Prostate gland (tissue), 2 donors: Measurements from ENCODE around the gene CELA2B. TPM values are rescaled to one million over a fixed set of nuclear protein-coding genes. Genes with fewer than 3 reads are reported as not detected.
"Not testable (repeated sequence)": the region's sequence is repeated elsewhere in the genome, so short reads cannot be mapped to it uniquely, and the experiment has no call there.

Source experiments
- DNase-seq: peaks from one replicate; pipeline ENCODE4 v3.0.0-alpha.2; 2019; ENCODE audit warnings: low spot score
- H3K27ac ChIP-seq, 2 donors: fragments of 200-600 bp; sonication (generic); 2 replicates each; pipeline ENCODE4 v1.5.1; 2017 to 2019
- H3K27me3 ChIP-seq: fragments of 200-600 bp; sonication (generic); replicated peaks from 2 replicates; pipeline ENCODE4 v1.5.1; 2019; ENCODE audit not compliant: insufficient read depth
- H3K36me3 ChIP-seq, 2 donors: fragments of 200-600 bp; sonication (generic); 1 replicate in 1 of 2; 2 replicates in 1 of 2; pipeline versions ENCODE4 v1.5.1 to v1.8.1; 2017 to 2019
- H3K4me1 ChIP-seq: fragments of 200-600 bp; sonication (generic); replicated peaks from 2 replicates; pipeline ENCODE4 v1.5.1; 2019
- H3K4me3 ChIP-seq, 2 donors: fragments of 200-600 bp; sonication (generic); 2 replicates each; pipeline ENCODE4 v1.5.1; 2017 to 2019
- H3K9me3 ChIP-seq: fragments of 200-600 bp; sonication (generic); 2 replicates; pipeline ENCODE4 v1.5.1; 2017
- POLR2A ChIP-seq: fragments of 450-650 bp; IDR thresholded peaks from one replicate; pipeline ENCODE4 v1.6.1; 2016; ENCODE audit warnings: antibody characterized with exemption, mild to moderate bottlenecking
- POLR2AphosphoS5 ChIP-seq: sonication (generic); formaldehyde crosslinking; IDR thresholded peaks from one replicate; pipeline ENCODE4 v1.6.1; 2017; ENCODE audit warnings: antibody characterized with exemption
- WGBS: methylation state at CpG from one replicate; pipeline ENCODE4 v1.1.5; 2018; 5-methylcytosine and 5-hydroxymethylcytosine counted together
- intact Hi-C: fragments of 100-400 bp; cut with DNase I; formaldehyde crosslinking; loops from one replicate; pipeline ENCODE4 v1.14.2; 2022
- total RNA-seq, 2 donors: library from RNA; depleted of rRNA; stranded (reverse); fragments of >200 nt; gene quantifications; one replicate each; pipeline ENCODE4 v1.1.0, GENCODE V29; 2016
- TF ChIP-seq, protein P1 (sequence below), 4 experiments: fragments of 200-600 bp in 2 of 4; fragments of 450-650 bp in 2 of 4; sonication (generic) in 2 of 4; IDR thresholded peaks; 1 replicate in 3 of 4; 2 replicates in 1 of 4; pipeline ENCODE4 v1.5.1; 2016 to 2019; ENCODE audit warnings: antibody characterized with exemption in 4 of 4, mild to moderate bottlenecking in 2 of 4, moderate library complexity in 2 of 4

The CELA2B gene
- total RNA-seq, 2 donors from 2014 or later, result 1.1 TPM; not detected in 1

DNA sequence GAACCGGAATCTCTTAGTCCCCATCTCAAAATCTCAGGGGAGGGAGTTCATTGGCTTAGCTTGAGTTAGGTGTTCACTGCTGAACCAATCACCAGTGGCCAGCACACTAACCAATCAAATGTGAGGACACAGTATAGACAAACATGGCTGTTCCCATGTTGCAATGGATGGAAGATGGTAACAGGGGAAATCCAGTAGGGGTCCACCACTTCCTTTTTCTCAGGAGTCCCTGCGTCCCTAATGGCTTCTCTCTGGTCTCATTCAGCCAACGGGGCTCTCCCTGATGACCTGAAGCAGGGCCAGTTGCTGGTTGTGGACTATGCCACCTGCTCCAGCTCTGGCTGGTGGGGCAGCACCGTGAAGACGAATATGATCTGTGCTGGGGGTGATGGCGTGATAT, 9.7 kb downstream of the CELA2B start:
- TF ChIP-seq POLR2AphosphoS5 (no peak), POLR2A (no peak)
- TF ChIP-seq, protein P1, sequence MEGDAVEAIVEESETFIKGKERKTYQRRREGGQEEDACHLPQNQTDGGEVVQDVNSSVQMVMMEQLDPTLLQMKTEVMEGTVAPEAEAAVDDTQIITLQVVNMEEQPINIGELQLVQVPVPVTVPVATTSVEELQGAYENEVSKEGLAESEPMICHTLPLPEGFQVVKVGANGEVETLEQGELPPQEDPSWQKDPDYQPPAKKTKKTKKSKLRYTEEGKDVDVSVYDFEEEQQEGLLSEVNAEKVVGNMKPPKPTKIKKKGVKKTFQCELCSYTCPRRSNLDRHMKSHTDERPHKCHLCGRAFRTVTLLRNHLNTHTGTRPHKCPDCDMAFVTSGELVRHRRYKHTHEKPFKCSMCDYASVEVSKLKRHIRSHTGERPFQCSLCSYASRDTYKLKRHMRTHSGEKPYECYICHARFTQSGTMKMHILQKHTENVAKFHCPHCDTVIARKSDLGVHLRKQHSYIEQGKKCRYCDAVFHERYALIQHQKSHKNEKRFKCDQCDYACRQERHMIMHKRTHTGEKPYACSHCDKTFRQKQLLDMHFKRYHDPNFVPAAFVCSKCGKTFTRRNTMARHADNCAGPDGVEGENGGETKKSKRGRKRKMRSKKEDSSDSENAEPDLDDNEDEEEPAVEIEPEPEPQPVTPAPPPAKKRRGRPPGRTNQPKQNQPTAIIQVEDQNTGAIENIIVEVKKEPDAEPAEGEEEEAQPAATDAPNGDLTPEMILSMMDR (IDR thresholded peaks at IDR 0.05), result no peak
- Histone ChIP-seq H3K9me3 (no peaks in the 10 kb centered on the region), H3K4me3 (no peak overlapping the region), H3K4me1 (no peaks in the 10 kb centered on the region), H3K36me3 (no peaks in the 10 kb centered on the region), H3K27ac (no peak overlapping the region), H3K27me3 (no peaks in the 10 kb centered on the region)
- DNase-seq, result no peak
- intact Hi-C loops, result no loop called here
- 95% methylated on average over 6 of the region's 6 CpGs for WGBS

DNA sequence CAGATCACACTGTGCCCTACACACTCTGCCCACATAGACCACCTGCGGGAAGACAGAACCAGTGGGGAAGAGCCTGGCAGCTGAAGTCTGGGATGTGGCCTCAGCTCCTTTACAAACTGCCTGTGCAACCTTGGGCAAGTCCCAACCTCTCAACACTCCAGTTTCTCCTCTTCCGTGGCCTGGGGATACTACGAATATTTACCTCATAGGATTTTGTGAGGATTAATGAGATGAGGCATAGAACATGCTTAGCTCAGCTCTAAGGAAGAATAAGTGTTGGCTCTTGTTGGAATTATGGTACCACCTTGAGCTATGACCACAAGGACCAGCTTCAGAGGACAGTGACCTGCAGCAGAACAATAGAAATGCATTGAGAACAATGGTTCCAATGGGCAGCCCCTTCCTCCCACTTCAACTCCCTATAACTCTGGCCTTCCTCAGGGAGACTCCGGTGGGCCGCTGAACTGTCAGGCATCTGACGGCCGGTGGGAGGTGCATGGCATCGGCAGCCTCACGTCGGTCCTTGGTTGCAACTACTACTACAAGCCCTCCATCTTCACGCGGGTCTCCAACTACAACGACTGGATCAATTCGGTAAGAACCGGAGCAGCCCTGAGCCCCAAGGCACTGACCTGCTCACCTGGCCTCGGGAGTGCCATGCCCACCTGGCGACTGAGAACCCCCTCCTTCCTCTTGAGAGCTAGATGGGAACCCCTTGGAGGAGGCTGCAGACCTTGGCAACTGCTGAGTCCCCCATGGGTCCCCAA, 11.1 kb downstream of the CELA2B start:
- WGBS, result 90% methylated on average over 17 of the region's 17 CpGs
- H3K9me3 ChIP-seq, H3K4me3 ChIP-seq, H3K36me3 ChIP-seq, H3K4me1 ChIP-seq, H3K27me3 ChIP-seq, DNase-seq, H3K27ac ChIP-seq, intact Hi-C loops: not testable (repeated sequence)

DNA sequence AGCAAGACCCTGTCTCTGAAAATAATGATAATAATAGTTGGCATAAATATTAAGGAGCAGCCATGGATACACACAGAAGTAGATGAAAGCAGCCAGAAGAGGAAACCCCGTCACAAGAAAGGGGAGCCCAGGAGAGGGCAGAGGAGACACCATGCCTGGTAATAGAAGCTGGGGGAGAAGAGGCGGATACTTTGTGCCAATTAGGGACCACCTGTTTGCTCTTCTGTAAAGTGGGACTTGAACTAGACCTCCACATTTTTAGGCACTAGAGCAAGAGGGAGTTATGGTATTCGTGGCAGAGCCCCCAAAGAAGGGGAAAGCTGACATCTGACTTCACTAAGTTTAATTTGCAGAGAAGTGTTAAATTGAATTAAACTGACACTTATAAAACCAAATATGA, 12.5 kb downstream of the CELA2B start:
- intact Hi-C loops, result no loop called here

GRCh38 chr1:15489052-15489736, 13.3 kb downstream of the CELA2B start:
- Histone ChIP-seq H3K27me3 (no peaks in the 10 kb centered on the region), H3K9me3 (no peaks in the 10 kb centered on the region), H3K4me3 (no peak overlapping the region), H3K27ac (no peak overlapping the region), H3K4me1 (no peaks in the 10 kb centered on the region), H3K36me3 (no peaks in the 10 kb centered on the region)
- TF ChIP-seq POLR2A (no peak), POLR2AphosphoS5 (no peak)
- TF ChIP-seq, protein P1 (IDR thresholded peaks at IDR 0.05), result no peak
- 73% methylated on average over 12 of the region's 13 CpGs for WGBS
- no peak for DNase-seq
- intact Hi-C loops, result no loop called here

More for the DNA sequence above, 12.5 kb downstream of the CELA2B start:
- Histone ChIP-seq H3K4me3 (no peak overlapping the region), H3K4me1 (no peaks in the 10 kb centered on the region), H3K36me3 (no peaks in the 10 kb centered on the region), H3K9me3 (no peaks in the 10 kb centered on the region), H3K27me3 (no peaks in the 10 kb centered on the region), H3K27ac (no peak overlapping the region)
- no peak for TF ChIP-seq POLR2AphosphoS5
- TF ChIP-seq, protein P1 (IDR thresholded peaks at IDR 0.05), result no peak
- TF ChIP-seq POLR2A, result no peak
- DNase-seq, result no peak
- WGBS, result 95% methylated on average over 3 of the region's 3 CpGs

DNA sequence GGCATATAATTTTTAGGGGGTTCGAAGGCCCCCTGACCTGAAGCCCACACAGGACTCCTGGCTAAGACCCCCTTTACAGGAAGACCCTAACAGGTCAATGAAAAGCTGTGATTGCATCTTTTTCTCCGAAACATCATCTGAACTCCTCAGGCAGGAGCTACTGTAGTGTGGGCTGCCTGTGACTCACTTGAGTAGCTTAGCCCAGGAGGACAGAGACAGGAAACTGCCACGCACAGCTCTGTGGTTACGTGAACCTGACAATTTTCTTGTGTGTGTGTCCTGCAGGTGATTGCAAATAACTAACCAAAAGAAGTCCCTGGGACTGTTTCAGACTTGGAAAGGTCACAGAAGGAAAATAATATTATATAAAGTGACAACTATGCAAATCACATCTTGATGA, 15.1 kb downstream of the CELA2B start:
- H3K27ac ChIP-seq, intact Hi-C loops, H3K4me1 ChIP-seq, H3K27me3 ChIP-seq, DNase-seq, H3K9me3 ChIP-seq, H3K4me3 ChIP-seq, H3K36me3 ChIP-seq: not testable (repeated sequence)
- 95% methylated on average over 4 of the region's 4 CpGs for WGBS

DNA sequence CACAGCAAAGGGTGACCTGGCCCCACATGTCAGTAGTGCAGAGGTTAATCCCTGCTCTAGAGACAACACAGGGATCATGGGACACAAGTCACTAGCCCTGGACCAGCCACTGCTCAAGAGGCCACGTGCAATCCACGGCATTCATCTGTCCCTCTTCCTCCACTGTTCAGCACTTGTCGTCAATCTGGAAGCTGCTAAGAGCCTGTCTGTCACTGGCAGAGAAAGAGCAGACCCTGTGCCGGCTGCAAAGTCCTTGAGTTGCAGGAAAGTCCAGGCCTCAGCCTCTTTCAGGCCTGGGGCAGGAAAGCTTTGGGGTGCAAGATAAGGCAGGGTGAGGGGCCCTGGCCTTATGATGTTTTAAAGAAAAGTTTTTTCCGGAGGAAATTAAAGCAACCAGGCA, 16.7 kb downstream of the CELA2B start:
- Histone ChIP-seq H3K27ac (no peak overlapping the region), H3K4me3 (no peak overlapping the region), H3K27me3 (no peaks in the 10 kb centered on the region), H3K9me3 (no peaks in the 10 kb centered on the region), H3K4me1 (no peaks in the 10 kb centered on the region), H3K36me3 (no peaks in the 10 kb centered on the region)
- 82% methylated on average over 5 of the region's 5 CpGs for WGBS
- intact Hi-C loops, result no loop called here
- TF ChIP-seq, protein P1 (IDR thresholded peaks at IDR 0.05), result no peak
- no peak for TF ChIP-seq POLR2A
- TF ChIP-seq POLR2AphosphoS5, result no peak
- DNase-seq, result no peak
